Calu3 (cell line): ENCODE results near the gene LHX3. TPM values are rescaled to one million over a fixed set of nuclear protein-coding genes. Genes with fewer than 3 reads are reported as not detected.

Experiments used
- BruUV-seq: library from RNA; stranded (reverse); fragments of 400-500 nt; replicated peaks from 2 replicates; lab custom pipeline; 2021; lab: Mats Ljungman, UMichigan
- CTCF ChIA-PET: fragments of 300-600 bp; sonication (Branson Sonifier 250); formaldehyde crosslinking; loops from one replicate; lab custom pipeline; 2022; ENCODE audit warnings: antibody characterized with exemption; lab: Charles Lee
- DNase-seq: peaks from one replicate; pipeline ENCODE4 v3.0.0; 2022
- H3K27ac Mint-ChIP-seq: one replicate; pipeline ENCODE4 v1.8.0; 2022; ENCODE audit warnings: mixed read lengths; ENCODE audit not compliant: unreplicated experiment
- H3K27me3 Mint-ChIP-seq: one replicate; pipeline ENCODE4 v1.8.0; 2022; ENCODE audit warnings: mixed read lengths; ENCODE audit not compliant: unreplicated experiment
- H3K36me3 Mint-ChIP-seq: one replicate; pipeline ENCODE4 v1.8.0; 2022; ENCODE audit warnings: mild to moderate bottlenecking, moderate library complexity, mixed read lengths; ENCODE audit not compliant: insufficient read depth, unreplicated experiment
- H3K4me1 Mint-ChIP-seq: one replicate; pipeline ENCODE4 v1.8.0; 2022; ENCODE audit warnings: mild to moderate bottlenecking, low read depth, mixed read lengths; ENCODE audit not compliant: unreplicated experiment
- H3K4me3 Mint-ChIP-seq: one replicate; pipeline ENCODE4 v1.8.0; 2022; ENCODE audit warnings: mild to moderate bottlenecking, low read depth, moderate library complexity, mixed read lengths; ENCODE audit not compliant: unreplicated experiment
- H3K9me3 Mint-ChIP-seq: one replicate; pipeline ENCODE4 v1.8.0; 2022; ENCODE audit warnings: low read depth, mixed read lengths; ENCODE audit not compliant: unreplicated experiment
- intact Hi-C: fragments of 100-400 bp; cut with micrococcal nuclease; formaldehyde crosslinking; loops from one replicate; pipeline ENCODE4 v1.10.0; 2022; ENCODE audit not compliant: unreplicated experiment
- total RNA-seq: library from RNA; stranded (reverse); gene quantifications from 2 replicates; pipeline ENCODE4 v1.2.3, GENCODE V29; 2022
- TF ChIP-seq, protein P1 (sequence below): fragments of 200-600 bp; IDR thresholded peaks from one replicate; pipeline ENCODE4 v1.8.0; 2022; ENCODE audit warnings: antibody characterized with exemption; ENCODE audit not compliant: unreplicated experiment

The LHX3 gene
- total RNA-seq, 1 experiment from 2014 or later: not detected

DNA sequence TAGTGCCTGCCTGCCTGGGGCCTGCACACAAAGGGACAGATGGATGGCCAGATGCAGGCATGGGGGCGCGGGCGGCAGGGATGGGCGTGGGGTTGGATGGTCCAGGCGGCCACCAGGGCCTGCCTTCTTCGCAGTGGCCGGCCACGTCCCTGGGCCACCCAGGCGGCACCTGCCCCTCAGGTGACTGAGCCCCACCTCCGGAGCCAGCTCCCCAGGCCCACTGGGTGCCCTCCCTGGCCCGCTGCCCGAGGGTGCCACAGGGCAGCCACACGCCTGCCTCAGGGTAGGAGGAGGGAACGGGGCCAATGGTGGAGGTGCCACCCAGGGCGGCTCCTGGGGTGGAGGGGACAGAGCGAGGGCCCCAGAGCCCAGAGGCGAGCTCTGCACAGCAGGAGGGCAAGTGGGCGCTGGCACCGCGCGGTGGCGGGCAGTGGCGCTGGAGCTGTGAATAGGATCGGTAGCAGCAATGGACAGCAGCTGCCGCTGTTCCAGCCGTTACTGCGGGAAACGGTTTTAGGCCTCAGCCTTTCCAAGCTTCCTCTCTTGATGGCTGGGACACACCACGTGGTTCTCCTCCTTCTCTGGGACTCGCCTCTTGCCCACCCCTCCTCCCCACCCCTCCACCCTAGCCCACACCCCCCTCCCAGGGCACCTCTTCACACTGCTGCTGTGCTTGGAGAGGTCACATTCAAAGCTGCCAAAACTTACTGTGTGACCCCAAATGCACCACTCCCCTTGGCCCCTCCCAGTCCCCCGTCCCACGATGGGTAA, 19.1 kb downstream of the LHX3 start:
- TF ChIP-seq, protein P1, sequence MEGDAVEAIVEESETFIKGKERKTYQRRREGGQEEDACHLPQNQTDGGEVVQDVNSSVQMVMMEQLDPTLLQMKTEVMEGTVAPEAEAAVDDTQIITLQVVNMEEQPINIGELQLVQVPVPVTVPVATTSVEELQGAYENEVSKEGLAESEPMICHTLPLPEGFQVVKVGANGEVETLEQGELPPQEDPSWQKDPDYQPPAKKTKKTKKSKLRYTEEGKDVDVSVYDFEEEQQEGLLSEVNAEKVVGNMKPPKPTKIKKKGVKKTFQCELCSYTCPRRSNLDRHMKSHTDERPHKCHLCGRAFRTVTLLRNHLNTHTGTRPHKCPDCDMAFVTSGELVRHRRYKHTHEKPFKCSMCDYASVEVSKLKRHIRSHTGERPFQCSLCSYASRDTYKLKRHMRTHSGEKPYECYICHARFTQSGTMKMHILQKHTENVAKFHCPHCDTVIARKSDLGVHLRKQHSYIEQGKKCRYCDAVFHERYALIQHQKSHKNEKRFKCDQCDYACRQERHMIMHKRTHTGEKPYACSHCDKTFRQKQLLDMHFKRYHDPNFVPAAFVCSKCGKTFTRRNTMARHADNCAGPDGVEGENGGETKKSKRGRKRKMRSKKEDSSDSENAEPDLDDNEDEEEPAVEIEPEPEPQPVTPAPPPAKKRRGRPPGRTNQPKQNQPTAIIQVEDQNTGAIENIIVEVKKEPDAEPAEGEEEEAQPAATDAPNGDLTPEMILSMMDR: no peak
- Mint-ChIP-seq H3K27me3 (peaks cover 72% of the 10 kb centered on the region), H3K27ac (no peak overlapping the region), H3K36me3 (no peaks in the 10 kb centered on the region), H3K9me3 (no peaks in the 10 kb centered on the region), H3K4me1 (no peaks in the 10 kb centered on the region), H3K4me3 (no peak overlapping the region)
- CTCF ChIA-PET: interaction anchor here (0.6 kb wide), 1 partner anchor 12 kb away, joined by 3 read pairs; no protein-coding TSS in a partner anchor
- BruUV-seq: no TSS peak
- DNase-seq: no peak
- intact Hi-C loops: no loop called here

DNA sequence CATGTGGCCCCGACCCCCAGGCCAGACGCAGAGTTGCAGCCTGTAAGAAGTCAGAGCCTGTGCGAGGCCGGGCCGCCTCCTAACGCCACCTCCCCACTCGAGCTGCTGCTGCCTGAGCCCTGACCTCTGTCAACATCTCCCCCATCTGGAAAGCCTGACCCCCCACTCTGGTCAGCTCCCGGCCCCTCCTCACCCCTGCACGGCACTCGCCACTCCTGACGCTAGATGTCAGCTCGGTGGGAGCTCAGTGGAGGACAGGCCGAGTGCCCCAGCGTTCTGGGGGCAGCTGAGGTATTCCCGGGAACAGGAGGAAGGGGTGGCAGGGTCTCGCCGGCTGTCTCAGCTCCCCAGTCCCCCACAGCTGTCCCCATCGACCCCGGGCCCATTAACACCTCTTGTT, 19.9 kb downstream of the LHX3 start:
- peaks cover 75% of the 10 kb centered on the region for H3K27me3 Mint-ChIP-seq
- H3K27ac Mint-ChIP-seq: no peak overlapping the region
- no TSS peak for BruUV-seq
- no peak for DNase-seq
- TF ChIP-seq, protein P1: no peak
- H3K4me3 Mint-ChIP-seq: no peak overlapping the region
- intact Hi-C loops: no loop called here
- H3K4me1 Mint-ChIP-seq: no peaks in the 10 kb centered on the region
- no peaks in the 10 kb centered on the region for H3K36me3 Mint-ChIP-seq
- CTCF ChIA-PET: no interaction called here
- H3K9me3 Mint-ChIP-seq: no peaks in the 10 kb centered on the region

DNA sequence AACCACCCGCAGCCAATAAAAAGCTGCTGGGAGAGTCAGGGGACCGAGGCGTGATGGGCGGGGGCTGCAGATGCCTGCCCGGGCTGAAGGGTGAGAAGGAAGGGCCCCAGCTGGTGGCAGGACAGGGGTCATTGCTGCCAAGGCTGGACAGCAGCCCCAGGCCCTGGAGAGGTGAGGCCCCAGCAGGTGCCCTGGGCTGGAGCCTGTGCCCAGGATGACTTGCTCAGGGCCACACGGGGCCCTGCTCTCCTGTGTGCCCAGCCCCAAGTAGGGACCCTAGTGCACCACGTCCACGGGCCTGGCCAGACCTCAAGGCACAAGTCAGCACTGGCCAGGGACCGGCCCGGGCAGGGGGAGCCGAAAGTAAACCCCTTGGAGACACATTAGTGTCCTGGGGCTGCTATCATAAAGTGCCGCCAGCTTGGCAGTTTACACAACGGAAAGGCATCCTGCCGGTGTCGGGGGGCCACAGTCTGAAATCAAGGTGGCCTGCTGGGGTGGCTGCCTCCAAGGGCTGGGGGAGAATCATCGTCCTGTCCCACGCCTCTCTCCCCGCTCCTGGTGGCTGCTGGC, 22.0 kb downstream of the LHX3 start:
- H3K36me3 Mint-ChIP-seq: no peaks in the 10 kb centered on the region
- H3K4me3 Mint-ChIP-seq: no peak overlapping the region
- intact Hi-C loops: no loop called here
- no peak for DNase-seq
- no peak overlapping the region for H3K27ac Mint-ChIP-seq
- peaks cover 92% of the 10 kb centered on the region for H3K27me3 Mint-ChIP-seq
- CTCF ChIA-PET: no interaction called here
- H3K9me3 Mint-ChIP-seq: no peaks in the 10 kb centered on the region
- no TSS peak for BruUV-seq
- no peaks in the 10 kb centered on the region for H3K4me1 Mint-ChIP-seq
- TF ChIP-seq, protein P1: no peak

DNA sequence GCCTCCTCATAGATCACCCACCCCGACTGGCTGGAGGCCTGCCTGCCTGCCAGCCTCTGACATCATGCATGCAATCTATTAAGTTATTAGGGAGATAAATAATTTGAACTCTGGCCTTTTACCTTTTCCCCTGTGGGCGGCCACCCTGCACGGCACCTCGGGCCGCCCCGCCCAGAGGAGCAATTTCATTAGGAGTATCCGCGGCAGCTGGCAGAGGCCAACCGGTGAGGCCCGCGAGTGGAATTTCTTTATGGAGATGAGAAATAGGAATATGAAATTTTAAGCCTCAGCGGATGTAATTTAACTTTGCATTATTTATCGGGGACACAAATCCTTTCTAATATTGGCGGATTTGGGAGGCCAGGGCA, 22.5 kb downstream of the LHX3 start:
- H3K27ac Mint-ChIP-seq: no peak overlapping the region
- no peak for DNase-seq
- H3K4me3 Mint-ChIP-seq: no peak overlapping the region
- H3K9me3 Mint-ChIP-seq: no peaks in the 10 kb centered on the region
- H3K36me3 Mint-ChIP-seq: no peaks in the 10 kb centered on the region
- no TSS peak for BruUV-seq
- intact Hi-C loops: no loop called here
- peaks cover 92% of the 10 kb centered on the region for H3K27me3 Mint-ChIP-seq
- no peaks in the 10 kb centered on the region for H3K4me1 Mint-ChIP-seq
- CTCF ChIA-PET: interaction anchor here (0.7 kb wide), 1 partner anchor 204 kb away, joined by 3 read pairs; no protein-coding TSS in a partner anchor
- TF ChIP-seq, protein P1: no peak
